ENCODE data around the gene NUP88.

NUP88 gene

GRCh38 chr17:5354310-5354709, 65.2 kb downstream of the NUP88 start:
- no peak for DNase-seq

GRCh38 chr17:5352681-5353289, 66.7 kb downstream of the NUP88 start:
- DNase-seq: no peak

GRCh38 chr17:5344914-5345313, 74.5 kb downstream of the NUP88 start:
- DNase-seq: no peak
